GM19351 (cell line): ENCODE measurements around the gene TCF21.
A peak's percentile ranks its signal among the peaks of the same experiment; 100 is the strongest.

ENCODE experiments used
- ATAC-seq: cut with Tn5 transposase; IDR thresholded peaks from one replicate; pipeline ENCODE4 v1.9.1; 2021; ENCODE audit warnings: mild to moderate bottlenecking, moderate library complexity; ENCODE audit not compliant: unreplicated experiment

Gene TCF21

GRCh38 chr6:133889557-133890403 is 867 bp downstream of the TCF21 start:
- ATAC-seq, result no peak

- ATAC-seq, result no peak
These were observed 1.8 kb downstream of the TCF21 start for GRCh38 chr6:133890711-133891148.

DNA sequence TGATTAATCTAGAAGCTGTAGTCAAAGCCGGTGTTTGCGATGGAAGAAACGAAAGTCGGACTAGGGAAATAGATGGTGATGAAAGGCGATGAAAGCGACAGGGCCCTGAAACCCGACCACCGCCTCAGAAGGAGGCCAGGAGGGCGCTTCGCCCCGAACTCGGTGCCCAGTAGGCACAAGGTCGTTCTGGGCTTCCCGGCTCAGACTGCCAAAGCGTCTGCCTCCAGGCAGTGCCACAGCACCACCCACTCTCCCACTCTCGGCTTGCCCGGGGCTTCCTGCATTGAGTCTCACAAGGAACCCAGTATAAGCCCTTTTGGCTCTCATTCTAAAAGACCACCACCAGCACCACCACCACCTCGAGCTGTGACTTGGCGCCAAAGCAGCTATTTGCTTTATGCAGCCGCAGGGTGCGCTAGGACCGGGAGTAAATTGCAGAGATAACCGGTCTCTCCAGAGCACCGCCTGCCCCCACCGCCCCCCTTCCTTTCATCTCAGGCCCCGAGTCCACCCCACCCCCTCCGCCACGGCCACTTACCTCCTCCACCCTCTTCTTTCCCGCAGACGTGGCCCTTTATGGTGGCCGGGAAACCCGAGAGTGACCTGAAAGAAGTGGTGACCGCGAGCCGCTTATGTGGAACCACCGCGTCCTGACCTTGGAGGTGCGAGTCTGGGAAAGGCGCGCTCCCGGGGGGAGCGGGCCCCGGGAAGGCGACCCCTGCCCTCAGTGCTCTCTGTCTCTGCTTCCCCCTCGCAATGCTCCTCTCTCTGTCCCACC is 2.4 kb downstream of the TCF21 start:
- no peak for ATAC-seq

GRCh38 chr6:133891927-133892812 is 3.3 kb downstream of the TCF21 start:
- ATAC-seq, result no peak

DNA sequence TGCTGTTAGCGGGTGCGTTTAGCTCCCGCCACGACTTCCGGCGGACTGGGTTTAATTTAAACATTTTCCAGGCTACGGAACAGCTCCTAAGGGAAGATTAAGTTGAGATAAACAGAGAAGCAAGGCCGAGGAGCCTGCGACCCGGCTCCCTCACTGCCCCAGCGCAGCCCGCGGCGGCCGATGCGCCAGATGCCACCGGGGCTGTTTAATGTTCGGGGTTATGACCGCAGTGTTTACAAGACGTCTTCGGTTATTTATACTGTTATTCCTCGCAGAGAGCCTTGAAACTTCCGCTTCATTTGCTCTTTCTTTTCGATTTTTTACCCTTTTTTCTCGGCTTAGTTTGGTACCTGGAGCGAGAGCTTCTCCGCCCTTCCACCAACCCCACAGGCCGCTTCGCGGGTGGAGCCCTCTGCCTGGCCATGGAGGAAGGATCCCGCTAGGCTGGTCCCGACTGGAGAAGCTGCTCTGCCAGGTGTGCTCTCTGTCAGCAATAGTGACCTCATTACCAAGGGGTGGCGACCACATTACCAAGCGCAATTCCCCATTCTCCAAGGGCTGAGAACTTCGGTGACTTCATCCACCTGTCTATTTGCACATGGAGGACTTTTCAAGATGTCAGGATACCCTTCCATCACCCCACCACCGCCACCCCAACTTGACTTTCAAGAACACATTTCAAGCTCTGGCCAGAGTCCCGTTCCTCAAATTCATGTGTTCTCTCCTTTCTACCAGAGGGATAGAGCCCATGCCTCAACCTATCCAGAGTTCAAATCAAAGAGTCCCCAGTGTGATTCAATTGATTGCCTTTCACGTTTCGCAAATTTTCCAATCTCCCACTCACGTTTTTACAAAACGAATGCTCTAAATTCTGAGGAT is 4.1 kb downstream of the TCF21 start:
- ATAC-seq, result no peak

DNA sequence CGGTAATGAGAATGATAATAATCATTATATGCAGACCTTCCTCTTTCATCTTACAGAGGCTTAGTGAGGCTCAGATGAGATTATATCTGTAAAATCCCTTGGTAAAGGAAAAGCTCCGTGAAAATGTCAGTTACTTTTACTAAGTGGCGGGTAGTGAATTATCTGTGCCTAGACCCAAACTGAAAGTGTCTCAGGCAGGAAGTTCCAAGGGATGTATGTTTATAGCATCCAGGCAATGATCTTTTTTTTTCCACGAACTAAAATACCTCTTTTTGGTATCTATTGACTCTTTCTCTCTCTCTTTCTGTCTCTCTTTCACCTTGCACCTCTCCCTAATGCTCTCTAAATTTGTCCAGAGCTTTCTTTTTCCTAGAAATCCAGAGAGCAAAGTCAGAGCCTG is 5.0 kb downstream of the TCF21 start:
- ATAC-seq, result no peak

- ATAC-seq, result no peak
These were observed 5.5 kb downstream of the TCF21 start for GRCh38 chr6:133894369-133894768.

- no peak for ATAC-seq
These were observed 6.0 kb downstream of the TCF21 start for GRCh38 chr6:133894795-133895358.

GRCh38 chr6:133895573-133896343 is 6.8 kb downstream of the TCF21 start:
- ATAC-seq, result no peak

- no peak for ATAC-seq
These were observed 7.4 kb downstream of the TCF21 start for GRCh38 chr6:133896344-133896721.

- ATAC-seq, result no peak
These were observed 9.3 kb downstream of the TCF21 start for GRCh38 chr6:133898263-133898662.

DNA sequence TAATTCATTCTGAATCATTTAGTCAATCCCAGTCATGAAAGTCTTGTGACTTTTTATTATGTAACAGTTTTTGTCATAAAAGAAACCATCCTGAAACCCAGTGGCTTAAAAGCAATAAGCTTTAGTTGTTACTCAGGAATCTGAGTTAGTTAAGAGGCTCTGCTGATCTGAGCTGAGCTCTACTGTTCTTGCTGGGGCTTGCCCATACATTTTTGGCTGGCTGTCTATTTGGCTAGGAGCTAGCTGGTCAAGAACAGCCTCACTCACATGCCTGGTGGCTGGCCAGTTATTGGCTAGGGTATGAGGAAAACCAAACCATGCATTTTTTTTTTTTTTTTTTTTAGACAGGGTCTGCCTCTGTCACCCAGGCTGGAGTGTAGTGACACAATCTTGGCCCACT is 10.6 kb downstream of the TCF21 start:
- ATAC-seq, result no peak

DNA sequence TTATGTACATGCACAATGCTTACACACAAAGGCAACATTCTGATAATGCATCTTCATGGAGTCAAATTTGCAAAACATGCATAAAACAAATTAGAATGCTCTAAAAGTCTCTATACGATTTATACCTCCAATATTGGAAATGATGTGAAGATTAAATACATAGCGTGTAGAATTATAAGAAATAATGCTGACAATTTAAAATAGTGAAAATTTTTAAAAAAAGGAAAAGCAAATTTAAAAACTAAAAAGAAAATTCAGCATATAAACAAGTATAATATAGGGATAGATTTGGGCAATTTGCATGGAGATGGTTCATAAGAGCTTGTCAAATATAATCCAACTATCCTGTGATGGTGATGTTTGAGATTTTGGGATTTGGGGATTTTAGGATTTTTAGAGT is 14.9 kb downstream of the TCF21 start:
- ATAC-seq, result no peak

- no peak for ATAC-seq
These were observed 17.1 kb downstream of the TCF21 start for GRCh38 chr6:133906050-133906449.

GRCh38 chr6:133916650-133917151 is 27.8 kb downstream of the TCF21 start:
- ATAC-seq, result peak; percentile 79

- ATAC-seq, result no peak
These were observed 28.9 kb downstream of the TCF21 start for GRCh38 chr6:133917781-133918180.

GRCh38 chr6:133918208-133918930 is 29.5 kb downstream of the TCF21 start:
- ATAC-seq, result no peak

- ATAC-seq, result no peak
These were observed 30.4 kb downstream of the TCF21 start for GRCh38 chr6:133919362-133919761.
